Activated naive CD4-positive, alpha-beta T cell treated with anti-CD3 and anti-CD28 coated beads, Interleukin-2, amount 10 ng/mL, durations not matched to agents 7 days and 5 days (primary cell): ENCODE measurements around the gene AHDC1.
"Not testable (repeated sequence)": the region's sequence is repeated elsewhere in the genome, so short reads cannot be mapped to it uniquely, and the experiment has no call there.

ENCODE experiments used
- CTCF ChIA-PET: fragments of 350-600 bp; sonication (Branson Sonifier 250); formaldehyde crosslinking; loops from one replicate; lab custom pipeline; 2021; ENCODE audit warnings: antibody characterized with exemption; lab: Charles Lee
- DNase-seq: peaks from one replicate; pipeline ENCODE4 v3.0.0-alpha.2; 2020
- H3K27ac Mint-ChIP-seq: one replicate; pipeline ENCODE4 v1.8.0; 2021; ENCODE audit warnings: mild to moderate bottlenecking, moderate library complexity, mixed read lengths
- H3K27me3 Mint-ChIP-seq: one replicate; pipeline ENCODE4 v1.8.0; 2021; ENCODE audit warnings: mild to moderate bottlenecking, mixed read lengths
- H3K36me3 Mint-ChIP-seq: one replicate; pipeline ENCODE4 v1.8.0; 2021; ENCODE audit warnings: mixed read lengths
- H3K4me1 Mint-ChIP-seq: one replicate; pipeline ENCODE4 v1.8.0; 2021; ENCODE audit warnings: mixed read lengths
- H3K4me3 Mint-ChIP-seq: one replicate; pipeline ENCODE4 v1.8.0; 2021; ENCODE audit warnings: mild to moderate bottlenecking, moderate library complexity, mixed read lengths
- H3K9me3 Mint-ChIP-seq: one replicate; pipeline ENCODE4 v1.8.0; 2021; ENCODE audit warnings: mixed read lengths

AHDC1 gene

DNA sequence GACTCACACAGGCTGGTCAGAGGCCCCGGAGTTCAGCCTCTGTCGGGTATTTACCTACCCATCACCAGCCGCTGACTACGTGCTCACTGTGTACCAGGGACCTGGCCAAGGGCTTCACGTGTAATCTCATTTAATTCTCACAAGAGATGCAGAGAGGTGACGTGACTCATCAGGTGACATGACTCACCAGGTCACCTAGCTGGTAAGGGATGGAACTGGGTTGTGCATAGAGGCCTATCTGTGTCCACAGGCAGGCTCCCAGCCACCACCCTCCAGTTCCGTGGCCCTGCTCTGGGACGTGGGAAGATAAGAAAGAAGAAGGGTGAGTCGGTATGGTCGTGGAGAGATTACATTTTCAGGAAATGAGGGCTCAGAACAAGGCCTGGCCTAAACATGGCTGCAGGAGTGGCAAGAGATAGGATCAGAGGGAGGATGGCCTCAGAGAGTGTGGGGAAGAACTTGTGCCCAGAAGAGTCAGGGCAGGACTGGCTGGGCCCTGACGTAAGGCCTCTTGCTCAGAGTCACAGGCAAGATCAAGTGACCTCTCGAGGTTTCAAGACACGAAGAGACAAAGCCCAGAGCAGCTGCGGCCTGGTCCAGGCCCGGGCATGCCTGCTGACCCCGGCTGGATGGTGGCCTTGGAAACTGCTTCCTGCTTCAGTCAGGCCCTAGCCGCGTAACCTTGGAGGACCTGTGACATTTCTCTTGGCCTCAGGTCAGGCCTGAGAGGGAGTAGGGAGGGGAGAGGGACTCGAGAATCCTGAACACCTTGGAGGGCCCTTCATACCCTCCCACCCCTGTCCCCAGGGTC, 61.3 kb downstream of the AHDC1 start:
- H3K27me3 Mint-ChIP-seq = no peaks in the 10 kb centered on the region
- no peak for DNase-seq
- H3K36me3 Mint-ChIP-seq = peaks cover 8% of the 10 kb centered on the region
- H3K4me1 Mint-ChIP-seq = peaks cover 24% of the 10 kb centered on the region
- no peak overlapping the region for H3K4me3 Mint-ChIP-seq
- H3K9me3 Mint-ChIP-seq = no peaks in the 10 kb centered on the region
- H3K27ac Mint-ChIP-seq = no peak overlapping the region
- CTCF ChIA-PET = interaction anchor here (2.9 kb wide), 1 partner anchor 14 kb away, joined by 10 read pairs; no protein-coding TSS in a partner anchor

DNA sequence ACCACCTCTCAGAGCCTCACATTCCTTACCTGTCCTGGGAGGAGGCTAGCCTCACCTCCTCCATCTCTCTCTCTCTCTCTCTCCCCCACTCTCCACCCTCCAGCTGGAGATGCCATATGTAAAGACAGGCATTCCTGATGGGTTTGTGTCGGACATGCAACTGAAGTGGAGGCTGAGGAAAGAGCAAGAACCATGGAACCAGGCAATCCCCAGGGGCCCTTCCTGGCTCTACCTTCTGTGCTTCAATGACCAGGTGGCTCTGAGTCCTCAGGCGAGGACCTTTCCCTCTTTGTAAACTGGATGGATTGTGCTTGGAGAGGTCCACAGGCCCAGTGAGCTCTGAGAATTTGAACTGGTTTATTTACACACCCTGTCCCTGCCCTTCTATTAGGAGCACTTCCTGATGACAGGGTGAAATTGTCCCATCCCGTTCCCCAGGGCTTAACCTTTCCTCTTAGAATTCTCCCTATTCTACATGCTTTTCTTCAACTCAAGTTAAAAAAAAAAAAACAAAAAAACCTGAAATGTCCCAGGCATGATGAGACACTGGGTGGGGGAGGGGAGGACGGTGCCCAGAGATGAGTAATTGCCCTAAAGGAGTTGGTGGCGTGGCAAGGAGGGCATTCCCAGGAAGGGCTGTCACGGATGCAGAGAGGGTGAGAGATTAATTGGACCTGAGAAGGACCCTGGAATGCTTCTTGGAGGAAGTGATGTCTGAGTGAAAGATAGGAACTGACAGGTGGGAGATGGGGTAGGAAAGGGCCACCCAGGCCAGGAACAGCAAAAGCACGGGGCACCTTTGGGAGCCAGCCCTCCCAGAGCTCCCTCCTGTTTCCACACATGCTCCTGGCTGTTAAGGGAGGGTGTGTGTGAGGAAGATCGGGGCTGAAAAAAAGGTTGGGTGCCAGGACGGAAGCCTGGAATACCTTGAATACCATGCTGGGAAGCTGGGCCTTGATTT, 63.8 kb downstream of the AHDC1 start:
- CTCF ChIA-PET = interaction anchor here (0.7 kb wide), 1 partner anchor 1008 kb away, joined by 3 read pairs; no protein-coding TSS in a partner anchor
- Mint-ChIP-seq H3K9me3 (no peaks in the 10 kb centered on the region), H3K4me3 (no peak overlapping the region), H3K4me1 (peaks cover 24% of the 10 kb centered on the region), H3K36me3 (peaks cover 5% of the 10 kb centered on the region), H3K27me3 (no peaks in the 10 kb centered on the region), H3K27ac (no peak overlapping the region)
- no peak for DNase-seq

- Mint-ChIP-seq H3K36me3 (peaks cover 6% of the 10 kb centered on the region), H3K27me3 (no peaks in the 10 kb centered on the region), H3K9me3 (no peaks in the 10 kb centered on the region), H3K4me1 (peaks cover 10% of the 10 kb centered on the region), H3K27ac (no peak overlapping the region), H3K4me3 (no peak overlapping the region)
- DNase-seq = no peak
- CTCF ChIA-PET = interaction anchor here (1.0 kb wide), 1 partner anchor 18 kb away, joined by 4 read pairs; no protein-coding TSS in a partner anchor
Measured at GRCh38 chr1:27538793-27539192, 65.2 kb downstream of the AHDC1 start.

- H3K4me1 Mint-ChIP-seq, H3K27ac Mint-ChIP-seq, H3K27me3 Mint-ChIP-seq, H3K9me3 Mint-ChIP-seq, H3K4me3 Mint-ChIP-seq, DNase-seq: not testable (repeated sequence)
- peaks cover 11% of the 10 kb centered on the region for H3K36me3 Mint-ChIP-seq
- CTCF ChIA-PET = interaction anchor here (1.0 kb wide), 1 partner anchor 19 kb away, joined by 4 read pairs; no protein-coding TSS in a partner anchor
Measured at GRCh38 chr1:27538305-27538676, 65.7 kb downstream of the AHDC1 start.

DNA sequence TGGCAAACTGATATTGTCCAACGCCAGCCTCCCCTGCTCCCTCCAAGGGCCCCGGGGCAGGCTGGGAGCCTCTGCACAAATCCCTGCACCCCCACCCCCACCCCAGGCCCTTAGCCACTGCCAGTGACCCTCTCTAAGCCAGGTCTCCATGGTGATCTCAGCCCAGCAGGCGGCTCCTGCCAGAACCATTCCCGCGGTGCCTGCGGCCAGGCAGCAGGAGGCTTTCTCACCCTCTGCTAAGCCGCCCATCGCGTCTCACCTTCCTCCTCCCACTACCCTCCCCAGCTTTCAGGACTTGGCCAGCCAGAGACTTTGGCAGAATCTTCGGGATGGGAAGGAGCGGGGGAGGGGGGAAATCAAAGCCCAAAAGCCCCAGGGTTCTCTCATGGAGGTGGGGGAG, 67.2 kb downstream of the AHDC1 start:
- no peak for DNase-seq
- CTCF ChIA-PET = interaction anchor here (1.1 kb wide), 1 partner anchor 36 kb away, joined by 3 read pairs; no protein-coding TSS in a partner anchor
- Mint-ChIP-seq H3K4me3 (no peak overlapping the region), H3K4me1 (peaks cover 18% of the 10 kb centered on the region), H3K9me3 (no peaks in the 10 kb centered on the region), H3K27me3 (no peaks in the 10 kb centered on the region), H3K36me3 (peaks cover 25% of the 10 kb centered on the region), H3K27ac (no peak overlapping the region)

- no peaks in the 10 kb centered on the region for H3K27me3 Mint-ChIP-seq
- peaks cover 25% of the 10 kb centered on the region for H3K36me3 Mint-ChIP-seq
- no peak overlapping the region for H3K27ac Mint-ChIP-seq
- CTCF ChIA-PET = interaction anchor here (1.7 kb wide), 1 partner anchor 133 kb away, joined by 6 read pairs; no protein-coding TSS in a partner anchor
- H3K4me3 Mint-ChIP-seq = no peak overlapping the region
- no peak for DNase-seq
- H3K4me1 Mint-ChIP-seq = peaks cover 22% of the 10 kb centered on the region
- H3K9me3 Mint-ChIP-seq = no peaks in the 10 kb centered on the region
Measured at GRCh38 chr1:27536010-27536757, 67.8 kb downstream of the AHDC1 start.

- no peak overlapping the region for H3K4me3 Mint-ChIP-seq
- CTCF ChIA-PET = interaction anchor here (1.7 kb wide), 1 partner anchor 132 kb away, joined by 6 read pairs; no protein-coding TSS in a partner anchor
- no peak overlapping the region for H3K27ac Mint-ChIP-seq
- no peaks in the 10 kb centered on the region for H3K9me3 Mint-ChIP-seq
- H3K4me1 Mint-ChIP-seq = peaks cover 21% of the 10 kb centered on the region
- no peaks in the 10 kb centered on the region for H3K27me3 Mint-ChIP-seq
- peaks cover 24% of the 10 kb centered on the region for H3K36me3 Mint-ChIP-seq
- DNase-seq = no peak
Measured at GRCh38 chr1:27535386-27535785, 68.6 kb downstream of the AHDC1 start.

DNA sequence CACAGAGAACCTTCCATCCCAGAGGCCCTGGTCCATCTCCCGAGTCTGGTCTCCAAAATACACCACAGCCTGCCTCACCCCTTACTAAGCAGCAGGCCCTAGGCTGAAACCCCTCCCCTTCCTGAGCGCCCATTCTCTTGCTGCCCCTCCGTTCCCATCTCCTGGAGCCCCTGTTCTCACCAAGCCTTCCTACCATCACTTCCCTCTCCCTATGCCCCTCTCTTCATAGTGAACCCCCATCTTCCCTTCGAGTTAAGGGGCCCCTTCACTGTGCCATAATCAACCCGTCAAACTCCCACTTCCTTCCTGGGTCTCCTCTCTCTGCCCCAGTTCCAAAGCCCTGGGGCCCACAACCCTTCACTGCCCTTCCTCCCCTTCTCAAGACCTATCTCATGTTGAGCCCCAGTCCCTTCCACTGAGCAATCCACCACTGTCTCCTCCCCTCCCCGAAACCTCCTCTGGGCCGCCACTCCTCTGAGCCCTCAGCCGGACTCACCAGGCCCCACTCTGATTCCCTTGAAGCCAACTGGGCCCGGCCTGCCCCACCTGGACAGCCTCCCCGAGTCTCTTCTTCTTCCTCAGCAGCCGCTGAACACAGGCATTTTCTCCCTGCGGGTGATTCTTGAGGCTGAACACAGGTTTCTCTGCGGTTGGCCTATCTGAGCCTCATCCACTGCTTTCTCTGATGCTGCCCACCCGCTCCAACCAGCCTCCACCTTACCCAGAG, 71.8 kb downstream of the AHDC1 start:
- Mint-ChIP-seq H3K4me1 (peaks cover 35% of the 10 kb centered on the region), H3K9me3 (no peaks in the 10 kb centered on the region), H3K36me3 (peaks cover 29% of the 10 kb centered on the region), H3K4me3 (no peak overlapping the region), H3K27ac (peak overlapping the region; percentile 46), H3K27me3 (no peaks in the 10 kb centered on the region)
- CTCF ChIA-PET = interaction anchor here (1.2 to 1.4 kb wide), 2 partner anchors 9 to 76 kb away, joined by 3 read pairs; no protein-coding TSS in a partner anchor
- no peak for DNase-seq

- H3K27me3 Mint-ChIP-seq = no peaks in the 10 kb centered on the region
- no peaks in the 10 kb centered on the region for H3K9me3 Mint-ChIP-seq
- CTCF ChIA-PET = interaction anchor here (1.5 kb wide), 1 partner anchor 64 kb away, joined by 3 read pairs; no protein-coding TSS in a partner anchor
- no peak overlapping the region for H3K4me3 Mint-ChIP-seq
- H3K36me3 Mint-ChIP-seq = peaks cover 31% of the 10 kb centered on the region
- H3K4me1 Mint-ChIP-seq = peaks cover 55% of the 10 kb centered on the region
- DNase-seq = no peak
- peak overlapping the region; percentile 39 for H3K27ac Mint-ChIP-seq
Measured at GRCh38 chr1:27530192-27530591, 73.8 kb downstream of the AHDC1 start.

DNA sequence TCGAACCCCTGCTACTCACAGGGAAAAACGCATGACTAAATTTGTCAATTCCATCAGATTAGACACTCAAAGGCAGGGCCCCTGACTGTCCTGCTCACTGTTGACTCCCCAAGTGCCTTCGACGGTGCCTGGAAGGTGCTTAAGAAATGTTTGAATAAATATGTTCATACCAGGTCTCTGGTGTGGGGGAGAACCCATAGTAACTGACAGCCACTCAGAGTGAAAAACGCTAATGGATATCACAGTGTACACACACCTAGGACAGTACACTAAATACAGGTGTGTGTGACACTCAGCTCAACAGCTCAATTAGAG, 74.3 kb downstream of the AHDC1 start:
- CTCF ChIA-PET = interaction anchor here (1.5 kb wide), 1 partner anchor 65 kb away, joined by 3 read pairs; no protein-coding TSS in a partner anchor
- H3K9me3 Mint-ChIP-seq = no peaks in the 10 kb centered on the region

DNA sequence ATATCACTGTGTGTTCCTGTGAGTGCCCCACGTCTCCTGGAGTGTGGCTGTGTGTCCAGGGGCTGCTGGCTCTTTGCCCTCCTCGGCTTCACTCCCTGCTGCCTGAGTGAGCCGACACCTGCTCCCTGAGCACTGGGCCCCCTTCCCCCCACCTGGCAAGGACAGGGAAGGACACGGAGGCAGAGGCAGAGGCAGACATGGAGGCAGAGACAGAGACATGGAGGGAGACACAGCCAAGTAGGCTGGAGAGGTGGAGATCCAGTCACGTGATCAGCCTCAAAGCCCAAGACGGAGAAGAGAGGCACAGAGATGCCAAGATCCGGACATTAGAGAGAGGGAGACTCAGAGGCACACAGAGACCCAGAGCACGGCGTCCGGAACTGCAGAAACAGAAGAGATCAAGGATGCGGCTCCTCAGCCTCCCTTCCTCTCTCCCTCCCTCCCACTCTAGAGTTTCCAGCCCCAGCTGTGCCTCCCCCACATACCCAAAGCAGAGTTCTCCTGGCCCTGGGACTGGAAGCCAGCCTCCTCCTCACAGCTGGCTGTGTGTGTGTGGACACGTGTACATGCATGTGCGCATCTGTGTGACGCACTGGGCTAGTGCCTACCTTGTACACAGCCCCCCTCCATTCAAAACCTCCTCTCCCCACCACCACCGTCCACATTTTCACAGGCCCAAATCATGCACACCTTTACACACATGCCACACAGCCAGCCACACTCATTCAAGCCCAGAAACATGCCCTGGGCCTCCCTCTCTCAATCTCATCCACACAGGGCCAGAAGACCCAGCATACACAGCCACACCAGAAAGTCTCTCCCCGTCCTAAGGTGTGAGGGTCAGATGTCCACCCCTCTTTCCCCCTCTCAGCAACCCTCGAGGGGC, 74.9 kb downstream of the AHDC1 start:
- no peaks in the 10 kb centered on the region for H3K9me3 Mint-ChIP-seq
- no peak for DNase-seq
- H3K27me3 Mint-ChIP-seq = no peaks in the 10 kb centered on the region
- peak overlapping the region; percentile 61 for H3K4me3 Mint-ChIP-seq
- H3K27ac Mint-ChIP-seq = peak overlapping the region; percentile 68
- peaks cover 31% of the 10 kb centered on the region for H3K36me3 Mint-ChIP-seq
- peaks cover 65% of the 10 kb centered on the region for H3K4me1 Mint-ChIP-seq
- CTCF ChIA-PET = interaction anchor here (1.5 kb wide), 1 partner anchor 66 kb away, joined by 3 read pairs; no protein-coding TSS in a partner anchor

More for the DNA sequence above, 74.3 kb downstream of the AHDC1 start:
- no peak for DNase-seq
- peaks cover 59% of the 10 kb centered on the region for H3K4me1 Mint-ChIP-seq
- H3K36me3 Mint-ChIP-seq = peaks cover 31% of the 10 kb centered on the region
- peak overlapping the region; percentile 17 for H3K4me3 Mint-ChIP-seq
- H3K27ac Mint-ChIP-seq = peak overlapping the region; percentile 68
- no peaks in the 10 kb centered on the region for H3K27me3 Mint-ChIP-seq
